ENCODE measurements around the gene SNAP91.

The SNAP91 gene

GRCh38 chr6:83514866-83515466, 193.9 kb downstream of the SNAP91 start:
- DNase-seq (ENCODE audit: extremely low read depth, low read depth), result peak; percentile 46

GRCh38 chr6:83514466-83514865, 194.4 kb downstream of the SNAP91 start:
- TF ChIP-seq CTCF (IDR thresholded peaks at IDR 0.05; ENCODE audit: low read depth, low read length), result no peak
- DNase-seq (ENCODE audit: extremely low read depth, low read depth), result no peak

More at GRCh38 chr6:83514866-83515466, 193.9 kb downstream of the SNAP91 start:
- peak; percentile 81 for TF ChIP-seq CTCF (IDR thresholded peaks at IDR 0.05; ENCODE audit: low read depth, low read length)

- peak; percentile 83 for TF ChIP-seq CTCF (IDR thresholded peaks at IDR 0.05; ENCODE audit: low read depth, low read length)
- no peak for DNase-seq (ENCODE audit: extremely low read depth, low read depth)
These were observed 196.8 kb downstream of the SNAP91 start, which contains the start of gene PRSS35 for GRCh38 chr6:83511901-83512681. Gene PRSS35, plus strand, starts transcription at chr6:83512534. Its CDS starts 10,908 bp downstream, at chr6:83523442.

GRCh38 chr6:83511266-83511665, 197.6 kb downstream of the SNAP91 start:
- no peak for DNase-seq (ENCODE audit: extremely low read depth, low read depth)
- no peak for TF ChIP-seq CTCF (IDR thresholded peaks at IDR 0.05; ENCODE audit: low read depth, low read length)

GRCh38 chr6:83510791-83511190, 198.1 kb downstream of the SNAP91 start:
- DNase-seq (ENCODE audit: extremely low read depth, low read depth), result no peak

GRCh38 chr6:83509441-83509840, 199.5 kb downstream of the SNAP91 start:
- no peak for DNase-seq (ENCODE audit: extremely low read depth, low read depth)
- TF ChIP-seq CTCF (IDR thresholded peaks at IDR 0.05; ENCODE audit: low read depth, low read length), result no peak

More at GRCh38 chr6:83510791-83511190, 198.1 kb downstream of the SNAP91 start:
- no peak for TF ChIP-seq CTCF (IDR thresholded peaks at IDR 0.05; ENCODE audit: low read depth, low read length)

GRCh38 chr6:83505356-83505755, 203.5 kb downstream of the SNAP91 start:
- DNase-seq (ENCODE audit: extremely low read depth, low read depth), result no peak
- no peak for TF ChIP-seq CTCF (IDR thresholded peaks at IDR 0.05; ENCODE audit: low read depth, low read length)
